HepG2 (cell line): ENCODE measurements around the gene NPFFR1. TPM values are rescaled to one million over a fixed set of nuclear protein-coding genes. Genes with fewer than 3 reads are reported as not detected.

Experiments used
- ATAC-seq: fragments of 200-7000 bp; cut with Tn5 transposase; 3 replicates; pipeline ENCODE4 v1.9.1; 2020; ENCODE audit warnings: mild to moderate bottlenecking, moderate library complexity
- BruUV-seq: library from RNA; stranded (reverse); fragments of 400-500 nt; replicated peaks from 2 replicates; lab custom pipeline; 2021; lab: Mats Ljungman, UMichigan
- CTCF ChIA-PET: fragments of 300-600 bp; formaldehyde crosslinking; extraction: SDS; loops from one replicate; lab custom pipeline; 2021; ENCODE audit warnings: low total read pairs, inconsistent platforms, low intra/inter-chr PET ratio; lab: Yijun Ruan, JAX
- POLR2A ChIA-PET: fragments of 350-600 bp; sonication (Branson Sonifier 250); formaldehyde crosslinking; loops from one replicate; lab custom pipeline; 2020; ENCODE audit warnings: antibody characterized with exemption, inconsistent platforms; lab: Yijun Ruan, JAX
- DNase-seq: peaks from one replicate; pipeline ENCODE4 v3.0.0-alpha.2; 2015; ENCODE audit warnings: low spot score
- FAIRE-seq: peaks from 3 replicates; lab custom pipeline; 2011; peaks lifted over from hg19 to GRCh38; lab: Jason Lieb, UNC
- H2AFZ ChIP-seq: one replicate; pipeline ENCODE4 v1.6.1; 2011; ENCODE audit warnings: low read length, inconsistent platforms
- H3K27ac ChIP-seq: fragments of 300-600 bp; 3 replicates; pipeline ENCODE4 v1.8.0; 2011; ENCODE audit warnings: mixed run types, mild to moderate bottlenecking, mixed read lengths, low read length, inconsistent platforms; ENCODE audit not compliant: insufficient read depth; ENCODE audit errors: extremely low read length
- H3K27me3 ChIP-seq, 2 experiments: fragments of 200-600 bp in 1 of 2; 2 replicates in 1 of 2; 3 replicates in 1 of 2; pipeline versions ENCODE4 v1.6.0 to v1.8.0; 2011; ENCODE audit warnings: low read length in 2 of 2, mild to moderate bottlenecking in 2 of 2, moderate library complexity in 2 of 2, inconsistent platforms in 1 of 2; ENCODE audit not compliant: insufficient read depth in 2 of 2, control insufficient read depth in 1 of 2
- H3K36me3 ChIP-seq, 2 experiments: fragments of 200-600 bp in 1 of 2; replicated peaks in 1 of 2; 2 replicates in 1 of 2; 3 replicates in 1 of 2; pipeline versions ENCODE4 v1.5.1 to v1.8.0; 2011; ENCODE audit warnings: low read length in 2 of 2, inconsistent platforms in 1 of 2; ENCODE audit not compliant: insufficient read depth in 2 of 2, control insufficient read depth in 1 of 2
- H3K4me1 ChIP-seq: 2 replicates; pipeline ENCODE4 v1.5.1; 2012; ENCODE audit warnings: low read length, inconsistent platforms; ENCODE audit not compliant: insufficient read depth
- H3K4me2 ChIP-seq: 2 replicates; pipeline ENCODE4 v1.6.0; 2011; ENCODE audit warnings: low read depth, low read length, inconsistent platforms
- H3K4me3 ChIP-seq, 3 experiments: fragments of 200-600 bp in 1 of 3; sonication (generic), shearing (Covaris generic) in 1 of 3; replicated peaks in 1 of 3; 2 replicates each; pipeline ENCODE4 v1.5.1; 2011 to 2016; ENCODE audit warnings: low read length in 3 of 3, inconsistent platforms in 2 of 3, low read depth in 2 of 3, mild to moderate bottlenecking in 2 of 3, control low read depth in 1 of 3, mixed read lengths in 1 of 3; ENCODE audit not compliant: insufficient read depth in 1 of 3
- H3K79me2 ChIP-seq: one replicate; pipeline ENCODE4 v1.6.1; 2011; ENCODE audit warnings: low read length, inconsistent platforms; ENCODE audit not compliant: insufficient read depth
- H3K9ac ChIP-seq: 2 replicates; pipeline ENCODE4 v1.6.0; 2011; ENCODE audit warnings: mild to moderate bottlenecking, low read depth, low read length, inconsistent platforms; ENCODE audit not compliant: insufficient read depth
- H3K9me3 ChIP-seq: 2 replicates; pipeline ENCODE4 v1.5.1; 2012; ENCODE audit warnings: mild to moderate bottlenecking, low read length
- H4K20me1 ChIP-seq: 2 replicates; pipeline ENCODE4 v1.6.0; 2011; ENCODE audit warnings: inconsistent platforms, mild to moderate bottlenecking, low read length, moderate library complexity; ENCODE audit not compliant: insufficient read depth
- CBX2 ChIP-seq, 2 experiments: fragments of 200-600 bp in 1 of 2; sonication (generic); formaldehyde crosslinking in 1 of 2; IDR thresholded peaks; 2 replicates each; pipeline versions ENCODE4 v1.7.0 to v1.8.1; 2018 to 2022; ENCODE audit warnings: low read depth in 2 of 2, low read length in 1 of 2, mild to moderate bottlenecking in 1 of 2, missing genetic modification reagents in 1 of 2
- ELF4 ChIP-seq: sonication (generic); formaldehyde crosslinking; IDR thresholded peaks from 2 replicates; pipeline ENCODE4 v1.5.0; 2020; ENCODE audit warnings: missing genetic modification reagents, mild to moderate bottlenecking, moderate library complexity, borderline replicate concordance
- NFE2L2 ChIP-seq: fragments of 150-350 bp; IDR thresholded peaks from 2 replicates; pipeline ENCODE4 v1.6.1; 2014; ENCODE audit warnings: low read length
- NFYB ChIP-seq: sonication (generic); formaldehyde crosslinking; IDR thresholded peaks from 2 replicates; pipeline ENCODE4 v1.4.0; 2020; ENCODE audit warnings: missing genetic modification reagents
- PLRG1 ChIP-seq: fragments of 450-650 bp; conservative IDR thresholded peaks from 2 replicates; pipeline ENCODE4 v1.6.1; 2016
- PRDM15 ChIP-seq: sonication (generic); formaldehyde crosslinking; IDR thresholded peaks from 2 replicates; pipeline ENCODE4 v1.4.0; 2020; ENCODE audit warnings: missing genetic modification reagents
- RBAK ChIP-seq: sonication (generic); formaldehyde crosslinking; IDR thresholded peaks from 2 replicates; pipeline ENCODE4 v1.5.1; 2020; ENCODE audit warnings: mild to moderate bottlenecking, missing genetic modification reagents
- SAP130 ChIP-seq: IDR thresholded peaks from 2 replicates; pipeline ENCODE4 v1.6.1; 2016; ENCODE audit warnings: low read depth
- ZNF282 ChIP-seq: fragments of 450-650 bp; IDR thresholded peaks from 2 replicates; pipeline ENCODE4 v1.6.1; 2018; ENCODE audit not compliant: partially characterized antibody
- ZNF329 ChIP-seq: sonication (generic); formaldehyde crosslinking; IDR thresholded peaks from 2 replicates; pipeline ENCODE4 v1.9.0; 2021; ENCODE audit warnings: low read depth, mild to moderate bottlenecking, missing genetic modification reagents
- ZNF776 ChIP-seq: sonication (generic); formaldehyde crosslinking; IDR thresholded peaks from 2 replicates; pipeline ENCODE4 v1.4.0; 2020; ENCODE audit warnings: mild to moderate bottlenecking, missing genetic modification reagents
- ZNF850 ChIP-seq: sonication (generic); formaldehyde crosslinking; conservative IDR thresholded peaks from 2 replicates; pipeline ENCODE4 v1.9.0; 2021; ENCODE audit warnings: mild to moderate bottlenecking, missing genetic modification reagents
- WGBS: methylation state at CpG from one replicate; pipeline ENCODE4 v1.1.6; 2017; ENCODE audit warnings: low lambda C conversion rate; 5-methylcytosine and 5-hydroxymethylcytosine counted together
- in situ Hi-C: cut with HindIII; loops from 2 replicates; pipeline ENCODE4 v1.10.0; 2017; ENCODE audit warnings: low pct_unique_long_range_greater_than_20kb; ENCODE audit not compliant: extremely low pct_ligation_motif_present
- intact Hi-C: fragments of 100-400 bp; cut with micrococcal nuclease; formaldehyde crosslinking; loops from one replicate; pipeline ENCODE4 v1.10.0; 2022; ENCODE audit not compliant: unreplicated experiment
- polyA plus RNA-seq, 8 experiments: library from polyadenylated mRNA; depleted of rRNA in 3 of 8; stranded (reverse) in 7 of 8; unstranded in 1 of 8; fragments of >200 nt; fragmentation: Illumina TruSeq in 4 of 8; extraction: Trizol in 4 of 8; gene quantifications; 2 replicates each; pipeline versions ENCODE4 v1.2.1 to v1.2.3, GENCODE V29; 2011 to 2016; ENCODE audit warnings: low read depth in 4 of 8, missing spikeins in 1 of 8, mixed read lengths in 1 of 8; ENCODE audit not compliant: insufficient read depth in 1 of 8
- total RNA-seq, 5 experiments: library from RNA; depleted of rRNA; stranded (reverse); fragments of >200 nt; fragmentation: Illumina TruSeq; extraction: Trizol; gene quantifications; 2 replicates each; pipeline ENCODE4 v1.2.3, GENCODE V29; 2016; ENCODE audit warnings: low read depth in 1 of 5
- TF ChIP-seq, protein P1 (sequence below): sonication (generic); formaldehyde crosslinking; IDR thresholded peaks from 2 replicates; pipeline ENCODE4 v1.5.1; 2020; ENCODE audit warnings: missing genetic modification reagents, mild to moderate bottlenecking, borderline replicate concordance
- TF ChIP-seq, protein P2 (sequence below): sonication (generic); formaldehyde crosslinking; IDR thresholded peaks from 2 replicates; pipeline ENCODE4 v1.4.0; 2020; ENCODE audit warnings: mild to moderate bottlenecking, missing genetic modification reagents
- TF ChIP-seq, protein P3 (sequence below): sonication (generic); formaldehyde crosslinking; conservative IDR thresholded peaks from 2 replicates; pipeline ENCODE4 v1.8.1; 2023; ENCODE audit warnings: missing genetic modification reagents

The NPFFR1 gene
- total and polyA plus RNA-seq, 2 of the 13 experiments (the other 11 are each of a cell fraction or from before 2014, with no cell fraction given): under 0.01 TPM; not detected in 1

DNA sequence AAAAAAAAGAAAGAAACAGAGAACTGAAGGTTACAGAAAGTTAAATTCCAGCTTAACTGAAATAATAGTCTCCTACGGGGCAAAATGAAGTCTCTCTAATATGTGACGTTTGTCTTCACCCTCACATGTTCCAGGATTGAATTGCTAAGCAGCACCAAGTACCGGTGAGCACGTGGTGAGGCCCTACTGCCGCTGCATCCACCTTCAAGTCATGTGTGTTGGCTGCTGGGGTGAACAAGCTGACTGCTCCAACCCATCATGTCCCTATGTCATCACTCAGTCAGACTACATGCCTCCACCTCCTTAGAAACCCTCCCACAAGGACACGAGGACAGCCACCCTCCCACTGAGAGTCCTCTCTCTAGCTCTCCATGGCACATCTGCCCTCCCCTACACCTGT, 35.4 kb upstream of the NPFFR1 start:
- no peak for DNase-seq
- Histone ChIP-seq H3K36me3 (peaks cover 10 to 32% of the 10 kb centered on the region in 2 experiments), H3K79me2 (peaks cover 33% of the 10 kb centered on the region), H3K27me3 (no peaks in the 10 kb centered on the region; a peak in 1 of 5 replicates), H3K4me1 (peaks cover 74% of the 10 kb centered on the region), H3K9me3 (no peaks in the 10 kb centered on the region), H2AFZ (no peak overlapping the region), H3K4me2 (no peak overlapping the region), H3K4me3 (no peak overlapping the region), H4K20me1 (no peaks in the 10 kb centered on the region), H3K9ac (no peak overlapping the region), H3K27ac (no peak overlapping the region)
- in situ Hi-C loops: no loop called here
- ATAC-seq: no peak
- ChIA-PET CTCF (no interaction called here), POLR2A (no interaction called here)
- FAIRE-seq: no peak
- BruUV-seq: no TSS peak
- intact Hi-C loops: no loop called here
- 91% methylated on average over 6 of the region's 6 CpGs for WGBS
- no peak for TF ChIP-seq ZNF282
- TF ChIP-seq SAP130 (CRISPR knock-in tag): no peak
- no peak for TF ChIP-seq PRDM15 (CRISPR knock-in tag)
- no peak for TF ChIP-seq CBX2 (IDR thresholded peaks at IDR 0.05; ENCODE audit: low read depth, low read length)
- TF ChIP-seq CBX2 (CRISPR knock-in tag; IDR thresholded peaks at IDR 0.05; ENCODE audit: low read depth): no peak
- TF ChIP-seq, protein P1, sequence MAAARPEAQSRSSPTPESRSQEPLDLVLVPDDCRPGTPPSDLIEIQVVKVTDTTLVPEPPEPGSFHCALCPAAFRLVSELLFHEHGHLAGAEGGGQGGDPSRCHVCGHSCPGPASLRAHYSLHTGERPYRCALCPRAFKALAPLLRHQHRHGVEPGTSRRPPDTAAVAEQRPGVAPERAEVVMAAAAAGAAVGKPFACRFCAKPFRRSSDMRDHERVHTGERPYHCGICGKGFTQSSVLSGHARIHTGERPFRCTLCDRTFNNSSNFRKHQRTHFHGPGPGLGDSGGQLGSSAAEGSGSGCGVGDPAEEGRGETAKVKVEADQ (CRISPR knock-in tag): no peak
- no peak for TF ChIP-seq ZNF776
- TF ChIP-seq PLRG1: no peak
- TF ChIP-seq ZNF850 (CRISPR knock-in tag): no peak
- TF ChIP-seq, protein P2, sequence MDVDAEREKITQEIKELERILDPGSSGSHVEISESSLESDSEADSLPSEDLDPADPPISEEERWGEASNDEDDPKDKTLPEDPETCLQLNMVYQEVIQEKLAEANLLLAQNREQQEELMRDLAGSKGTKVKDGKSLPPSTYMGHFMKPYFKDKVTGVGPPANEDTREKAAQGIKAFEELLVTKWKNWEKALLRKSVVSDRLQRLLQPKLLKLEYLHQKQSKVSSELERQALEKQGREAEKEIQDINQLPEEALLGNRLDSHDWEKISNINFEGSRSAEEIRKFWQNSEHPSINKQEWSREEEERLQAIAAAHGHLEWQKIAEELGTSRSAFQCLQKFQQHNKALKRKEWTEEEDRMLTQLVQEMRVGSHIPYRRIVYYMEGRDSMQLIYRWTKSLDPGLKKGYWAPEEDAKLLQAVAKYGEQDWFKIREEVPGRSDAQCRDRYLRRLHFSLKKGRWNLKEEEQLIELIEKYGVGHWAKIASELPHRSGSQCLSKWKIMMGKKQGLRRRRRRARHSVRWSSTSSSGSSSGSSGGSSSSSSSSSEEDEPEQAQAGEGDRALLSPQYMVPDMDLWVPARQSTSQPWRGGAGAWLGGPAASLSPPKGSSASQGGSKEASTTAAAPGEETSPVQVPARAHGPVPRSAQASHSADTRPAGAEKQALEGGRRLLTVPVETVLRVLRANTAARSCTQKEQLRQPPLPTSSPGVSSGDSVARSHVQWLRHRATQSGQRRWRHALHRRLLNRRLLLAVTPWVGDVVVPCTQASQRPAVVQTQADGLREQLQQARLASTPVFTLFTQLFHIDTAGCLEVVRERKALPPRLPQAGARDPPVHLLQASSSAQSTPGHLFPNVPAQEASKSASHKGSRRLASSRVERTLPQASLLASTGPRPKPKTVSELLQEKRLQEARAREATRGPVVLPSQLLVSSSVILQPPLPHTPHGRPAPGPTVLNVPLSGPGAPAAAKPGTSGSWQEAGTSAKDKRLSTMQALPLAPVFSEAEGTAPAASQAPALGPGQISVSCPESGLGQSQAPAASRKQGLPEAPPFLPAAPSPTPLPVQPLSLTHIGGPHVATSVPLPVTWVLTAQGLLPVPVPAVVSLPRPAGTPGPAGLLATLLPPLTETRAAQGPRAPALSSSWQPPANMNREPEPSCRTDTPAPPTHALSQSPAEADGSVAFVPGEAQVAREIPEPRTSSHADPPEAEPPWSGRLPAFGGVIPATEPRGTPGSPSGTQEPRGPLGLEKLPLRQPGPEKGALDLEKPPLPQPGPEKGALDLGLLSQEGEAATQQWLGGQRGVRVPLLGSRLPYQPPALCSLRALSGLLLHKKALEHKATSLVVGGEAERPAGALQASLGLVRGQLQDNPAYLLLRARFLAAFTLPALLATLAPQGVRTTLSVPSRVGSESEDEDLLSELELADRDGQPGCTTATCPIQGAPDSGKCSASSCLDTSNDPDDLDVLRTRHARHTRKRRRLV (CRISPR knock-in tag): no peak
- TF ChIP-seq ELF4 (CRISPR knock-in tag): no peak
- TF ChIP-seq, protein P3, sequence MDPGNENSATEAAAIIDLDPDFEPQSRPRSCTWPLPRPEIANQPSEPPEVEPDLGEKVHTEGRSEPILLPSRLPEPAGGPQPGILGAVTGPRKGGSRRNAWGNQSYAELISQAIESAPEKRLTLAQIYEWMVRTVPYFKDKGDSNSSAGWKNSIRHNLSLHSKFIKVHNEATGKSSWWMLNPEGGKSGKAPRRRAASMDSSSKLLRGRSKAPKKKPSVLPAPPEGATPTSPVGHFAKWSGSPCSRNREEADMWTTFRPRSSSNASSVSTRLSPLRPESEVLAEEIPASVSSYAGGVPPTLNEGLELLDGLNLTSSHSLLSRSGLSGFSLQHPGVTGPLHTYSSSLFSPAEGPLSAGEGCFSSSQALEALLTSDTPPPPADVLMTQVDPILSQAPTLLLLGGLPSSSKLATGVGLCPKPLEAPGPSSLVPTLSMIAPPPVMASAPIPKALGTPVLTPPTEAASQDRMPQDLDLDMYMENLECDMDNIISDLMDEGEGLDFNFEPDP (CRISPR knock-in tag): no peak
- TF ChIP-seq NFE2L2: no peak
- no peak for TF ChIP-seq RBAK (CRISPR knock-in tag)
- TF ChIP-seq NFYB: no peak
- no peak for TF ChIP-seq ZNF329 (CRISPR knock-in tag)
